Loucy (cell line): ENCODE results near the gene ATP5PF.

Experiments
- H2AFZ ChIP-seq: fragments of 200-600 bp; sonication (generic); 2 replicates; pipeline ENCODE4 v1.6.0; 2016; ENCODE audit warnings: antibody characterized with exemption, mild to moderate bottlenecking, low read length, moderate library complexity
- H3F3A ChIP-seq: fragments of 200-600 bp; 2 replicates; pipeline ENCODE4 v1.6.0; 2016; ENCODE audit warnings: antibody characterized with exemption, low read depth, mild to moderate bottlenecking
- H3K27me3 ChIP-seq: fragments of 200-600 bp; sonication (generic); 2 replicates; pipeline ENCODE4 v1.6.1; 2014; ENCODE audit warnings: low read length, mild to moderate bottlenecking; ENCODE audit not compliant: insufficient read depth, poor library complexity, severe bottlenecking
- H3K36me3 ChIP-seq: fragments of 200-600 bp; sonication (generic); 2 replicates; pipeline ENCODE4 v1.6.1; 2016; ENCODE audit warnings: low read length; ENCODE audit not compliant: insufficient read depth
- H3K4me1 ChIP-seq: fragments of 200-600 bp; sonication (generic); 2 replicates; pipeline ENCODE4 v1.5.1; 2014; ENCODE audit warnings: low read length, mild to moderate bottlenecking; ENCODE audit not compliant: insufficient read depth, poor library complexity, severe bottlenecking
- H3K4me2 ChIP-seq: fragments of 200-600 bp; sonication (generic); 2 replicates; pipeline ENCODE4 v1.6.0; 2014; ENCODE audit warnings: antibody characterized with exemption, low read length, low read depth, mild to moderate bottlenecking; ENCODE audit not compliant: poor library complexity, severe bottlenecking
- H3K4me3 ChIP-seq: fragments of 200-600 bp; sonication (generic); 2 replicates; pipeline ENCODE4 v1.5.1; 2014; ENCODE audit warnings: low read length, mild to moderate bottlenecking, mixed read lengths; ENCODE audit not compliant: poor library complexity, severe bottlenecking
- H3K79me2 ChIP-seq: fragments of 200-600 bp; sonication (generic); 2 replicates; pipeline ENCODE4 v1.6.1; 2014; ENCODE audit warnings: low read length; ENCODE audit not compliant: insufficient read depth
- H3K9ac ChIP-seq: fragments of 200-600 bp; sonication (generic); 2 replicates; pipeline ENCODE4 v1.6.0; 2014; ENCODE audit warnings: mild to moderate bottlenecking, low read depth, low read length, moderate library complexity; ENCODE audit not compliant: poor library complexity, severe bottlenecking
- H3K9me2 ChIP-seq: fragments of 200-600 bp; sonication (generic); replicated peaks from 2 replicates; pipeline ENCODE4 v1.6.1; 2016; ENCODE audit warnings: low read depth, low read length, mixed read lengths
- H3K9me3 ChIP-seq: fragments of 200-600 bp; sonication (generic); 2 replicates; pipeline ENCODE4 v1.6.1; 2014; ENCODE audit warnings: mild to moderate bottlenecking, antibody characterized with exemption, low read length, low read depth; ENCODE audit not compliant: insufficient read depth
- H4K20me1 ChIP-seq: fragments of 200-600 bp; sonication (generic); 2 replicates; pipeline ENCODE4 v1.6.0; 2014; ENCODE audit warnings: antibody characterized with exemption, low read length, mild to moderate bottlenecking; ENCODE audit not compliant: insufficient read depth, poor library complexity, severe bottlenecking
- EZH2phosphoT487 ChIP-seq: fragments of 200-600 bp; IDR thresholded peaks from 2 replicates; pipeline ENCODE4 v1.6.1; 2018; ENCODE audit warnings: antibody characterized with exemption, mild to moderate bottlenecking, moderate library complexity, borderline replicate concordance
- TF ChIP-seq, protein P1 (sequence below): fragments of 200-600 bp; sonication (generic); conservative IDR thresholded peaks from 2 replicates; pipeline ENCODE4 v1.5.1; 2014; ENCODE audit warnings: mild to moderate bottlenecking, antibody characterized with exemption, low read length

The ATP5PF gene

DNA sequence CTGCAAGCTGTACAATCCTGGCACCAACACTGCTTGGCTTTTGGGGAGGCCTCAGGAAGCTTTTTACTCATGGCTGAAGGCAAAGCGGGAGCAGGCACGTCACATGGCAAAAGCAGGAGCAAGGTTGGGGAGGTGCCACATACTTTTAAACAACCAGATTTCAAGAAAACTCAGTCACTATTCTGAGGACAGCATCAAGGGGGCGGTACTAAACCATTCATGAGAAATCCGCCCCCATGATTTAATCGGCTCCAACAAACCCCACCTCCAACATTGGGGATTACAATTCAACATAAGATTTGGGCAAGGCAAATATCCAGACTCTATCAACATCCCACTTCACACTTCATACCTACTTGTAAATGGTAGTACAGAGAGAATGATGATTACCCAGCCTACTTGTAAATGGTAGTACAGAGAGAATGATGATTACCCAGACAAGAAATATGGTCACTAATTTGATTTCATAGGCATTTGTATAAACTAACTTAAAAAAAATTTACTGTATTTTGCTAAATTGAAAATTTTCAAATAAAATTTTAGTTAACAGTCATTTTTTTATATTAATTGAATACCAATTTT is 24.9 kb downstream of the ATP5PF start:
- Histone ChIP-seq H3K4me1 (no peaks in the 10 kb centered on the region), H3K79me2 (no peaks in the 10 kb centered on the region), H3K4me2 (no peak overlapping the region), H3K9me2 (no peaks in the 10 kb centered on the region), H3K9me3 (no peaks in the 10 kb centered on the region), H3K36me3 (no peaks in the 10 kb centered on the region), H3K27me3 (no peaks in the 10 kb centered on the region), H3F3A (no peaks in the 10 kb centered on the region), H3K4me3 (no peak overlapping the region), H3K9ac (no peak overlapping the region), H2AFZ (no peak overlapping the region), H4K20me1 (no peaks in the 10 kb centered on the region)
- no peak for TF ChIP-seq EZH2phosphoT487
- TF ChIP-seq, protein P1, sequence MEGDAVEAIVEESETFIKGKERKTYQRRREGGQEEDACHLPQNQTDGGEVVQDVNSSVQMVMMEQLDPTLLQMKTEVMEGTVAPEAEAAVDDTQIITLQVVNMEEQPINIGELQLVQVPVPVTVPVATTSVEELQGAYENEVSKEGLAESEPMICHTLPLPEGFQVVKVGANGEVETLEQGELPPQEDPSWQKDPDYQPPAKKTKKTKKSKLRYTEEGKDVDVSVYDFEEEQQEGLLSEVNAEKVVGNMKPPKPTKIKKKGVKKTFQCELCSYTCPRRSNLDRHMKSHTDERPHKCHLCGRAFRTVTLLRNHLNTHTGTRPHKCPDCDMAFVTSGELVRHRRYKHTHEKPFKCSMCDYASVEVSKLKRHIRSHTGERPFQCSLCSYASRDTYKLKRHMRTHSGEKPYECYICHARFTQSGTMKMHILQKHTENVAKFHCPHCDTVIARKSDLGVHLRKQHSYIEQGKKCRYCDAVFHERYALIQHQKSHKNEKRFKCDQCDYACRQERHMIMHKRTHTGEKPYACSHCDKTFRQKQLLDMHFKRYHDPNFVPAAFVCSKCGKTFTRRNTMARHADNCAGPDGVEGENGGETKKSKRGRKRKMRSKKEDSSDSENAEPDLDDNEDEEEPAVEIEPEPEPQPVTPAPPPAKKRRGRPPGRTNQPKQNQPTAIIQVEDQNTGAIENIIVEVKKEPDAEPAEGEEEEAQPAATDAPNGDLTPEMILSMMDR, result peak; percentile 32

DNA sequence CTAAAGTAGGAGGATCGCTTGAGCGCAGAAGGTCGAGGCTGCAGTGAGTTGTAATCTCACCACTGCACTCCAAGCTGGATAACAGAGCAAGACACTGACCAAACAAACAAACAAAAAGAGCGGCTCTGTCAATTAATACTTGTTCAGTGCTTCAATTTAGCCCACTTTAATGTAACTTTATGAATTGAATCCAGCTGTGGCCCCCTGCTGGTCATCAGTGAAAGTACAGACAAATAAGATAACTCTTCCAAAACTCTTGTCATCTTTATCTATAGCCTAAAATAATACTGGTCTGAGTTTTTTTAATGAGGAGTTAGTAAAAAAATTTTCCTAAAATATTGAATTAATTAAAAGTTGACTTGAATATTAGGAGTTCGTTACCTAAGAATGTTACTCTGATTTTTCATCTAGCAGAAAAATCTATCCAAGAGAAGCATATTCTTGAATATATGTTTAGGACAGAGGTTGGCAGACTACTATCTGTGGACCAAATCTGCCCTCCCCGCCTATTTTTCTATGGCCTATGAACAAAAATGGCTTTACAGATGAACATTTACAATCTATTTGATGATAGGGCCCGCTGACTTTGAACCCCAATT is 26.1 kb downstream of the ATP5PF start:
- Histone ChIP-seq H3K27me3 (no peaks in the 10 kb centered on the region), H3K36me3 (no peaks in the 10 kb centered on the region), H3K9me2 (no peaks in the 10 kb centered on the region), H3K9me3 (no peaks in the 10 kb centered on the region), H3K4me1 (no peaks in the 10 kb centered on the region), H3F3A (no peaks in the 10 kb centered on the region), H3K4me3 (no peak overlapping the region), H3K9ac (no peak overlapping the region), H3K4me2 (no peak overlapping the region), H4K20me1 (no peaks in the 10 kb centered on the region), H3K79me2 (no peaks in the 10 kb centered on the region), H2AFZ (no peak overlapping the region)
- TF ChIP-seq, protein P1, result peak; percentile 89
- no peak for TF ChIP-seq EZH2phosphoT487

GRCh38 chr21:25701529-25701928 is 33.2 kb downstream of the ATP5PF start:
- no peak overlapping the region for H3K9ac ChIP-seq
- H3K9me2 ChIP-seq, result no peaks in the 10 kb centered on the region
- H3K27me3 ChIP-seq, result no peaks in the 10 kb centered on the region
- H3K4me3 ChIP-seq, result no peak overlapping the region
- H3K4me1 ChIP-seq, result no peaks in the 10 kb centered on the region
- peak overlapping the region; percentile 65; the same call in 1 of the 2 replicates for H2AFZ ChIP-seq
- H3K4me2 ChIP-seq, result no peak overlapping the region
- H3K9me3 ChIP-seq, result no peaks in the 10 kb centered on the region
- no peaks in the 10 kb centered on the region for H3F3A ChIP-seq
- H4K20me1 ChIP-seq, result no peaks in the 10 kb centered on the region
- no peaks in the 10 kb centered on the region for H3K36me3 ChIP-seq
- no peaks in the 10 kb centered on the region for H3K79me2 ChIP-seq
- TF ChIP-seq EZH2phosphoT487, result no peak
- TF ChIP-seq, protein P1, result no peak
